B cell (primary cell): Measurements from ENCODE around the gene SEL1L.

Experiments
- EZH2 ChIP-seq: IDR thresholded peaks from 2 replicates; pipeline ENCODE4 v1.6.1; 2012; ENCODE audit warnings: borderline replicate concordance, low read depth, mild to moderate bottlenecking, moderate library complexity, low read length; ENCODE audit not compliant: insufficient read depth, poor library complexity, severe bottlenecking
- TF ChIP-seq, protein P1 (sequence below): fragments of 200-600 bp; IDR thresholded peaks from one replicate; pipeline ENCODE4 v1.8.0; 2022; ENCODE audit warnings: antibody characterized with exemption, mild to moderate bottlenecking

DNA sequence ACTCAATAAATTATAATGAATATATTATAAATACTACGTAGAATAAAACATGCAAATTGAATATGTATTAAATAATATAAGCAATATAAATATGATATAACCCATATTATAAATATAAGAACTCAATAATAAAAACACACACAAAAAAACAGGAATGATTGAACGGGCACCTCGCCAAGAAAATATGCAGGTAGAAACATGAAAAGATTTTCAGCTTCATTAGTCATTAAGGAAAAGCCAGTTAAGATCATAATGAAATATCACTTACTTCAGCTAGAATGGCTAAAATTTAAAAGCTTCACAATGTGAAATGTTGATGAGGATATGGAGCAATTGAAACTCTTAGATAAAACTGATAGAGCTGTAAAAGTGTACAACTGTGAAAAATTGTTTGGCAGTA lies 17.8 kb upstream of the SEL1L start:
- TF ChIP-seq, protein P1, sequence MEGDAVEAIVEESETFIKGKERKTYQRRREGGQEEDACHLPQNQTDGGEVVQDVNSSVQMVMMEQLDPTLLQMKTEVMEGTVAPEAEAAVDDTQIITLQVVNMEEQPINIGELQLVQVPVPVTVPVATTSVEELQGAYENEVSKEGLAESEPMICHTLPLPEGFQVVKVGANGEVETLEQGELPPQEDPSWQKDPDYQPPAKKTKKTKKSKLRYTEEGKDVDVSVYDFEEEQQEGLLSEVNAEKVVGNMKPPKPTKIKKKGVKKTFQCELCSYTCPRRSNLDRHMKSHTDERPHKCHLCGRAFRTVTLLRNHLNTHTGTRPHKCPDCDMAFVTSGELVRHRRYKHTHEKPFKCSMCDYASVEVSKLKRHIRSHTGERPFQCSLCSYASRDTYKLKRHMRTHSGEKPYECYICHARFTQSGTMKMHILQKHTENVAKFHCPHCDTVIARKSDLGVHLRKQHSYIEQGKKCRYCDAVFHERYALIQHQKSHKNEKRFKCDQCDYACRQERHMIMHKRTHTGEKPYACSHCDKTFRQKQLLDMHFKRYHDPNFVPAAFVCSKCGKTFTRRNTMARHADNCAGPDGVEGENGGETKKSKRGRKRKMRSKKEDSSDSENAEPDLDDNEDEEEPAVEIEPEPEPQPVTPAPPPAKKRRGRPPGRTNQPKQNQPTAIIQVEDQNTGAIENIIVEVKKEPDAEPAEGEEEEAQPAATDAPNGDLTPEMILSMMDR: no peak
- no peak for TF ChIP-seq EZH2
